Peyer's patch (tissue), 4 donors: ENCODE measurements around the gene RAD51B.

Experiments
- CTCF ChIP-seq, 6 experiments: fragments of 450-650 bp in 4 of 6; fragments of 200-600 bp in 2 of 6; sonication (generic) in 1 of 6; IDR thresholded peaks; one replicate each; pipeline ENCODE4 v1.5.1; 2017 to 2019; ENCODE audit warnings: antibody characterized with exemption in 6 of 6, mild to moderate bottlenecking in 3 of 6, moderate library complexity in 1 of 6
- POLR2A ChIP-seq, 2 donors: fragments of 450-650 bp; IDR thresholded peaks; one replicate each; pipeline ENCODE4 v1.5.1; 2017; ENCODE audit warnings: antibody characterized with exemption in 2 of 2, mild to moderate bottlenecking in 2 of 2, moderate library complexity in 2 of 2

- TF ChIP-seq POLR2A (IDR thresholded peaks at IDR 0.05) (no peak), CTCF (IDR thresholded peaks at IDR 0.05) (no peak)
Observed at GRCh38 chr14:68251769-68252100, 432.2 kb downstream of the RAD51B start.
